DMS 273 (cell line): ENCODE data around the gene CCDC185.

Experiments used
- DNase-seq: peaks from one replicate; lab custom pipeline; 2025; ENCODE audit not compliant: unreplicated experiment; lab: John Stamatoyannopoulos, UW

The CCDC185 gene

GRCh38 chr1:223393275-223394214 is at the start of gene CCDC185:
Gene CCDC185 (plus strand): TSS chr1:223393415. CDS start chr1:223393476, 61 bp downstream.
- peak; percentile 40 for DNase-seq

- DNase-seq = peak; percentile 39
Measured at GRCh38 chr1:223343692-223344091, 49.5 kb upstream of the CCDC185 start.

GRCh38 chr1:223344491-223344890 is 48.7 kb upstream of the CCDC185 start:
- DNase-seq = peak; percentile 80

DNA sequence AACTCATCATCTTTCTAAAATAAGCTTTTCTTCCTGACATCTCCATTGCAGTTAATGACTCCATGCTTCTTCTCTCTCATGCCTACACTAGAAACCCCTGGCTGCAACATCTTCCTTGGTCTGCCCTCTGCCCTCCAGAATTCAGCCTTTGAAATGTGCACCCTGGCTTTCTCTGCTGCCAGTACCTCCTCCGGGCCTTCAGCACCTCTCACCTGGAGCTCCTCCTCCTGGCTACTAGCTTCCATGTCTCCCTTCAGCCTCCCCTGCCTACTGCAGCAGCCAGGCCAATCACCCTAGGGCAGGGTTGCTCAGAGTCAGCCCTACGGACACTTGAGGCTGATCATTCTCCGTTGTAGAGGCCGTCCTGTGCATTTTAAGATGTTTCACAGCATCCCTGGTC is 47.5 kb upstream of the CCDC185 start:
- DNase-seq = peak; percentile 10

DNA sequence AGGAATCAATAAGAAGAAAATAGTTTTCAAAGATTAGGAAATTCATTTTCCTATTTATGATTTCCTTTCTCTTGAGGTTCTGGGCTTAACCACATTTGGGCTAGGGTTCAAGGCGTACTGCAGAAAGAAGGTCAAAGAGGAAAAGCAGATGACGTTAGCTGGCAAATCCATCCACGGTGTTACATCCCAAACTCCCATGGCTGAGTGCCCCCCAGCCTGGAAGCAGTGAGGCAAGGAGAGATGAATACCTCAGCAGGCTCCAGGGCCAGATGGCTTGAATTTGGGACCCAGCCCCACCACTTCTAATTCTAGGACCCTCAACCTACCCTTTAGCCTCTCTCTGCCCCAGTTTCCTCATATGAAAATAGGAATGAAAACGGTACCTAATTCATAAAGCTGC is 46.9 kb upstream of the CCDC185 start:
- no peak for DNase-seq

DNA sequence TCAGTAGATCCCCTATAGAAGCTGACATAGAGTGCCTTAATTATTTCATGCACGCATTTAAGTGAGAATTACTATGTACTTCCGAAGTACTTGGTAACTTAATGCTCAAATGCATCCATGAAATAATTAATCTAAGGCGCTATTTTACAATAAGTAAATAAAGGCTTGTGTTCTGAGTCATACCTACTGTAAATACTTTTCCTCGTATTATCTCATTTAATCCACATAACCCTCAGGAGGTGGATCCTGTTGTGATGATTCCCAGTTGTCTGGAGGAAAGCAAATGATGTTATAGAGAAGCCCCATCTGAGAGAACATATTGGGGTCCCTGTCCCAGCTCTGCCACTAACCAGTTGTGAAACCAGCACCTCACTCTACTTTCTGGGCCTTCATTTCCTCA is 45.6 kb upstream of the CCDC185 start:
- DNase-seq = no peak

GRCh38 chr1:223348439-223348838 is 44.8 kb upstream of the CCDC185 start:
- no peak for DNase-seq

DNA sequence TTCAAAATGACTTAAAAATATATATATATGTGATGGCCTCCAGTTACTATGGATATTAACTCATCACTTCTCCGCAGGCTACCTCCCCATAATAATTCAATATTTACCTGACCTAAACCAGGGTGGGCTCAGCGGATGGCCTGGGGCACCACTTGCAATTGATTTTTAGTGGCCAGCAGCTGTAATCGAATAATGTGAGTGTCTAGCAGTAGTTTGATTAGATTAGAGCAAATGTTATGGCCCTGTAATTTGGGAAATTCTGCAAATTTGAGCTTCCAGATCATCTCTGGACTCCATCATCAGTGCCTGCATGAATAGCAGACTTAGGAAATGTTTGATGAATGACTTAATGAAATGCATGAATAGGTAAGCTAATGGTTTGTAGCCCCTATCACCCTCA is 44.0 kb upstream of the CCDC185 start:
- no peak for DNase-seq

- no peak for DNase-seq
Measured at GRCh38 chr1:223350361-223350908, 42.8 kb upstream of the CCDC185 start.

- DNase-seq = no peak
Measured at GRCh38 chr1:223352944-223353343, 40.3 kb upstream of the CCDC185 start.

- no peak for DNase-seq
Measured at GRCh38 chr1:223353939-223354338, 39.3 kb upstream of the CCDC185 start.

- DNase-seq = no peak
Measured at GRCh38 chr1:223355699-223356098, 37.5 kb upstream of the CCDC185 start.

GRCh38 chr1:223358826-223359225 is 34.4 kb upstream of the CCDC185 start:
- DNase-seq = peak; percentile 37

GRCh38 chr1:223363057-223363855 is 30.0 kb upstream of the CCDC185 start:
- DNase-seq = peak; percentile 72

GRCh38 chr1:223363856-223364684 is 29.1 kb upstream of the CCDC185 start, which contains the start of gene SUSD4:
Gene SUSD4 (minus strand): TSS chr1:223364176. CDS start chr1:223363425, 751 bp downstream.
- peak; percentile 96 for DNase-seq

GRCh38 chr1:223364685-223365382 is 28.4 kb upstream of the CCDC185 start:
- DNase-seq = peak; percentile 84

- DNase-seq = no peak
Measured at GRCh38 chr1:223374064-223374610, 19.1 kb upstream of the CCDC185 start.

DNA sequence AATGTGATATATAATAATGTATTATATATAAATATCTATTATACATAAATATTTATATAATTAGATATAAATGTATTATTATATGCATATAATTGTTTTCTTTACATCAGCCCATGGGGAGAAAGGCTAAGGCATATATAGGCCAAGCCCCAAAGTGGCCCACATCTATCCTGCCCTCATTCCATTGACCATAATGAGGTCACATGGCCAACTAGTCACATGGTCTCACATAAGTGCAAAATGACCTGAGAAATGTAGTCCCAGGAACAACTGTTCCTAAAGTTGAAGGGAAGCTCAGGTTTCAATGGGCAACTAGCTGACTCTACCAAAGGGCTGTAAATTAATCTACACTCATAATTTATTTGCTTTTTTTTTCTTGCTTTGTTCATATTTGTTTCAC is 14.5 kb upstream of the CCDC185 start:
- DNase-seq = peak; percentile 22

- DNase-seq = no peak
Measured at GRCh38 chr1:223386013-223386412, 7.2 kb upstream of the CCDC185 start.

- DNase-seq = no peak
Measured at GRCh38 chr1:223390618-223391017, 2.6 kb upstream of the CCDC185 start.
